Tibial nerve (tissue), 4 donors: ENCODE measurements around the gene ROBO1. TPM values are rescaled to one million over a fixed set of nuclear protein-coding genes. Genes with fewer than 3 reads are reported as not detected.

Experiments used
- DNase-seq, 2 donors: peaks; one replicate each; pipeline ENCODE4 v3.0.0-alpha.2; 2019; ENCODE audit warnings: low spot score in 2 of 2
- H3K27ac ChIP-seq, 4 donors: fragments of 200-600 bp; sonication (generic) in 3 of 4; one replicate each; pipeline ENCODE4 v1.5.1; 2017 to 2019; ENCODE audit warnings: mild to moderate bottlenecking in 1 of 4
- H3K27me3 ChIP-seq, 2 donors: fragments of 200-600 bp; sonication (generic) in 1 of 2; one replicate each; pipeline versions ENCODE4 v1.5.1 to v1.6.0; 2017 to 2019
- H3K36me3 ChIP-seq, 3 donors: fragments of 200-600 bp; sonication (generic); one replicate each; pipeline ENCODE4 v1.5.1; 2018 to 2019
- H3K4me1 ChIP-seq, 4 donors: fragments of 200-600 bp; sonication (generic) in 3 of 4; one replicate each; pipeline ENCODE4 v1.5.1; 2017 to 2019
- H3K4me3 ChIP-seq, 4 donors: fragments of 200-600 bp; sonication (generic) in 3 of 4; one replicate each; pipeline ENCODE4 v1.5.1; 2017 to 2019; ENCODE audit warnings: mild to moderate bottlenecking in 1 of 4, moderate library complexity in 1 of 4
- H3K9me3 ChIP-seq, 4 donors: fragments of 200-600 bp; sonication (generic) in 3 of 4; one replicate each; pipeline ENCODE4 v1.5.1; 2017 to 2019
- EP300 ChIP-seq, 2 donors: sonication (generic); formaldehyde crosslinking; IDR thresholded peaks; one replicate each; pipeline ENCODE4 v1.6.1; 2017; ENCODE audit warnings: antibody characterized with exemption in 2 of 2, mild to moderate bottlenecking in 1 of 2
- POLR2A ChIP-seq, 2 donors: fragments of 450-650 bp; IDR thresholded peaks; one replicate each; pipeline ENCODE4 v1.6.1; 2017; ENCODE audit warnings: antibody characterized with exemption in 2 of 2, mild to moderate bottlenecking in 2 of 2, moderate library complexity in 2 of 2
- WGBS, 2 donors: methylation state at CpG; one replicate each; pipeline ENCODE4 v1.1.5; 2018; 5-methylcytosine and 5-hydroxymethylcytosine counted together
- total RNA-seq, 4 donors: library from RNA; depleted of rRNA; stranded (reverse); fragments of >200 nt; gene quantifications; one replicate each; pipeline ENCODE4 v1.1.0, GENCODE V29; 2016
- TF ChIP-seq, protein P1 (sequence below), 5 experiments: fragments of 200-600 bp in 3 of 5; fragments of 450-650 bp in 2 of 5; sonication (generic) in 3 of 5; IDR thresholded peaks; one replicate each; pipeline ENCODE4 v1.5.1; 2016 to 2019; ENCODE audit warnings: antibody characterized with exemption in 5 of 5, mild to moderate bottlenecking in 3 of 5, moderate library complexity in 2 of 5

Gene ROBO1
- total RNA-seq, 4 donors from 2014 or later, result 12.6 to 27.8 (median 23.1) TPM

GRCh38 chr3:78804251-78805037 lies 963.4 kb downstream of the ROBO1 start:
- H3K9me3 ChIP-seq, result no peaks in the 10 kb centered on the region
- H3K36me3 ChIP-seq, result no peaks in the 10 kb centered on the region
- H3K4me1 ChIP-seq, result peaks cover 0 to 13% (median 2%) of the 10 kb centered on the region in 4 donors
- TF ChIP-seq POLR2A (IDR thresholded peaks at IDR 0.05) (no peak), EP300 (IDR thresholded peaks at IDR 0.05) (no peak)
- TF ChIP-seq, protein P1, sequence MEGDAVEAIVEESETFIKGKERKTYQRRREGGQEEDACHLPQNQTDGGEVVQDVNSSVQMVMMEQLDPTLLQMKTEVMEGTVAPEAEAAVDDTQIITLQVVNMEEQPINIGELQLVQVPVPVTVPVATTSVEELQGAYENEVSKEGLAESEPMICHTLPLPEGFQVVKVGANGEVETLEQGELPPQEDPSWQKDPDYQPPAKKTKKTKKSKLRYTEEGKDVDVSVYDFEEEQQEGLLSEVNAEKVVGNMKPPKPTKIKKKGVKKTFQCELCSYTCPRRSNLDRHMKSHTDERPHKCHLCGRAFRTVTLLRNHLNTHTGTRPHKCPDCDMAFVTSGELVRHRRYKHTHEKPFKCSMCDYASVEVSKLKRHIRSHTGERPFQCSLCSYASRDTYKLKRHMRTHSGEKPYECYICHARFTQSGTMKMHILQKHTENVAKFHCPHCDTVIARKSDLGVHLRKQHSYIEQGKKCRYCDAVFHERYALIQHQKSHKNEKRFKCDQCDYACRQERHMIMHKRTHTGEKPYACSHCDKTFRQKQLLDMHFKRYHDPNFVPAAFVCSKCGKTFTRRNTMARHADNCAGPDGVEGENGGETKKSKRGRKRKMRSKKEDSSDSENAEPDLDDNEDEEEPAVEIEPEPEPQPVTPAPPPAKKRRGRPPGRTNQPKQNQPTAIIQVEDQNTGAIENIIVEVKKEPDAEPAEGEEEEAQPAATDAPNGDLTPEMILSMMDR (IDR thresholded peaks at IDR 0.05), result no peak
- H3K27me3 ChIP-seq, result no peaks in the 10 kb centered on the region
- no peak overlapping the region for H3K27ac ChIP-seq
- no peak overlapping the region for H3K4me3 ChIP-seq
- 20 to 28% methylated on average over 2 of the region's 2 CpGs for WGBS, 2 donors
- DNase-seq, result no peak

DNA sequence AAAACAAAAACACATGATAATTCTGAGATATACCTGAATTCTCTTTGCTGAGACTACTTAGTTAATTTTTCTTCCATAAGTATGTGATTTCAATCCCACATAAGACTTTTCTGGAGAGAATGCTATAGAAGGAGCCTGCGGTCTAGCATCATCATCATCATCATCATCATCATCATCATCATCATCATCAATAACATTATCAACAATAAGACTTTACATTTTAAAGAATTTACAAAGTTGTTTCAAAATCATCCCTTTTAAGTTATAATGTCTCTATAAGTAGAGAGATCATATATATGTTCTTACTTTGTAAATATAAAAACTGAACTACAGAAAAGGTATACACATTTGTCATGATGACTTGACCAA lies 965.3 kb downstream of the ROBO1 start:
- WGBS, 2 donors, result 95 to 100% methylated on average over 1 of the region's 1 CpG
- no peak for DNase-seq
- H3K27me3 ChIP-seq, result no peaks in the 10 kb centered on the region
- H3K4me3 ChIP-seq, result no peak overlapping the region
- no peak for TF ChIP-seq POLR2A (IDR thresholded peaks at IDR 0.05)
- TF ChIP-seq EP300 (IDR thresholded peaks at IDR 0.05), result no peak
- TF ChIP-seq, protein P1 (IDR thresholded peaks at IDR 0.05), result no peak
- peaks cover 0 to 13% (median 2%) of the 10 kb centered on the region in 4 donors for H3K4me1 ChIP-seq
- H3K9me3 ChIP-seq, result no peaks in the 10 kb centered on the region
- no peak overlapping the region for H3K27ac ChIP-seq
- no peaks in the 10 kb centered on the region for H3K36me3 ChIP-seq

GRCh38 chr3:78801926-78802561 lies 965.8 kb downstream of the ROBO1 start:
- Histone ChIP-seq H3K27ac (no peak overlapping the region), H3K36me3 (no peaks in the 10 kb centered on the region), H3K27me3 (no peaks in the 10 kb centered on the region), H3K4me3 (no peak overlapping the region), H3K9me3 (no peaks in the 10 kb centered on the region), H3K4me1 (peaks cover 0 to 13% (median 2%) of the 10 kb centered on the region in 4 donors)
- TF ChIP-seq, protein P1 (IDR thresholded peaks at IDR 0.05), result no peak
- TF ChIP-seq POLR2A (IDR thresholded peaks at IDR 0.05), result no peak
- no peak for TF ChIP-seq EP300 (IDR thresholded peaks at IDR 0.05)
- DNase-seq, result no peak

GRCh38 chr3:78799681-78800080 lies 968.1 kb downstream of the ROBO1 start:
- Histone ChIP-seq H3K36me3 (no peaks in the 10 kb centered on the region), H3K9me3 (no peaks in the 10 kb centered on the region)
- 93 to 97% methylated on average over 1 of the region's 1 CpG for WGBS, 2 donors

More at GRCh38 chr3:78799681-78800080, 968.1 kb downstream of the ROBO1 start:
- Histone ChIP-seq H3K27ac (no peak overlapping the region), H3K27me3 (no peaks in the 10 kb centered on the region), H3K4me3 (no peak overlapping the region), H3K4me1 (peaks cover 0 to 6% (median 1%) of the 10 kb centered on the region in 4 donors)
- TF ChIP-seq EP300 (IDR thresholded peaks at IDR 0.05), result no peak
- TF ChIP-seq, protein P1 (IDR thresholded peaks at IDR 0.05), result no peak
- no peak for TF ChIP-seq POLR2A (IDR thresholded peaks at IDR 0.05)
- DNase-seq, result no peak
